DND-41 (cell line): Measurements from ENCODE around the gene DLG1.

Source experiments
- ATAC-seq: fragments of 200-7000 bp; cut with Tn5 transposase; 3 replicates; pipeline ENCODE4 v1.9.1; 2021; ENCODE audit warnings: low read depth; ENCODE audit not compliant: insufficient read depth
- DNase-seq: peaks from one replicate; pipeline ENCODE4 v3.0.0-alpha.2; 2020
- H2AFZ ChIP-seq: 2 replicates; pipeline ENCODE4 v1.6.0; 2012; ENCODE audit warnings: low read depth, low read length
- H3K27ac ChIP-seq: 2 replicates; pipeline ENCODE4 v1.5.1; 2012; ENCODE audit warnings: low read length, inconsistent platforms
- H3K27me3 ChIP-seq: fragments of 200-600 bp; sonication (generic); 2 replicates; pipeline ENCODE4 v1.6.0; 2012; ENCODE audit warnings: low read length, mild to moderate bottlenecking, inconsistent platforms; ENCODE audit not compliant: insufficient read depth, poor library complexity
- H3K36me3 ChIP-seq: 2 replicates; pipeline ENCODE4 v1.5.1; 2012; ENCODE audit warnings: low read length, inconsistent platforms; ENCODE audit not compliant: insufficient read depth
- H3K4me1 ChIP-seq: 2 replicates; pipeline ENCODE4 v1.5.1; 2012; ENCODE audit warnings: mild to moderate bottlenecking, low read length; ENCODE audit not compliant: insufficient read depth
- H3K4me2 ChIP-seq: 2 replicates; pipeline ENCODE4 v1.6.0; 2012; ENCODE audit warnings: mild to moderate bottlenecking, moderate library complexity, low read length, inconsistent platforms; ENCODE audit not compliant: insufficient read depth
- H3K4me3 ChIP-seq, 2 experiments: fragments of 200-600 bp in 1 of 2; shearing (Covaris generic) in 1 of 2; 2 replicates each; pipeline ENCODE4 v1.5.1; 2012 to 2016; ENCODE audit warnings: inconsistent platforms in 2 of 2, low read length in 2 of 2, mild to moderate bottlenecking in 2 of 2, low read depth in 1 of 2, moderate library complexity in 1 of 2
- H3K79me2 ChIP-seq: 2 replicates; pipeline ENCODE4 v1.6.0; 2012; ENCODE audit warnings: low read length, inconsistent platforms; ENCODE audit not compliant: insufficient read depth
- H3K9ac ChIP-seq: 2 replicates; pipeline ENCODE4 v1.6.0; 2012; ENCODE audit warnings: low read depth, mild to moderate bottlenecking, inconsistent platforms, low read length, moderate library complexity
- H3K9me3 ChIP-seq: 2 replicates; pipeline ENCODE4 v1.5.1; 2012; ENCODE audit warnings: low read length, moderate library complexity, mild to moderate bottlenecking, inconsistent platforms; ENCODE audit not compliant: insufficient read depth, severe bottlenecking
- H4K20me1 ChIP-seq: 2 replicates; pipeline ENCODE4 v1.6.0; 2012; ENCODE audit warnings: low read length; ENCODE audit not compliant: insufficient read depth
- CTCF ChIP-seq: IDR thresholded peaks from 2 replicates; pipeline ENCODE4 v1.5.1; 2012; ENCODE audit warnings: borderline replicate concordance, low read length, moderate library complexity, mild to moderate bottlenecking; ENCODE audit not compliant: poor library complexity, severe bottlenecking; ENCODE audit errors: extremely low read depth
- EZH2 ChIP-seq: IDR thresholded peaks from 3 replicates; pipeline ENCODE4 v1.6.1; 2012; ENCODE audit warnings: borderline replicate concordance, low read depth, mild to moderate bottlenecking, moderate library complexity, low read length, inconsistent platforms; ENCODE audit not compliant: severe bottlenecking

Gene DLG1

GRCh38 chr3:197239857-197240256 is 58.6 kb downstream of the DLG1 start:
- H3K9me3 ChIP-seq, result peaks cover 40% of the 10 kb centered on the region
- H3K9ac ChIP-seq, result no peak overlapping the region
- no peak for ATAC-seq
- no peak overlapping the region for H3K27ac ChIP-seq
- H3K27me3 ChIP-seq, result no peaks in the 10 kb centered on the region
- no peak for DNase-seq
- no peak overlapping the region for H3K4me3 ChIP-seq
- peaks cover 4% of the 10 kb centered on the region; the same call in 1 of the 2 replicates for H4K20me1 ChIP-seq
- TF ChIP-seq CTCF, result no peak
- TF ChIP-seq EZH2, result no peak
- no peak overlapping the region for H2AFZ ChIP-seq
- H3K4me2 ChIP-seq, result no peak overlapping the region
- peaks cover 28% of the 10 kb centered on the region; the same call in 1 of the 2 replicates for H3K36me3 ChIP-seq
- peaks cover 80% of the 10 kb centered on the region for H3K79me2 ChIP-seq
- no peaks in the 10 kb centered on the region for H3K4me1 ChIP-seq

GRCh38 chr3:197238842-197239241 is 59.6 kb downstream of the DLG1 start:
- TF ChIP-seq CTCF (no peak), EZH2 (no peak)
- H3K4me2 ChIP-seq, result no peak overlapping the region
- no peak overlapping the region for H3K9ac ChIP-seq

GRCh38 chr3:197237897-197238296 is 60.5 kb downstream of the DLG1 start:
- no peak overlapping the region for H2AFZ ChIP-seq
- no peak overlapping the region for H3K4me3 ChIP-seq
- no peak overlapping the region for H3K4me2 ChIP-seq
- H3K79me2 ChIP-seq, result peaks cover 92% of the 10 kb centered on the region
- peaks cover 9% of the 10 kb centered on the region; the same call in 1 of the 2 replicates for H4K20me1 ChIP-seq
- peaks cover 21% of the 10 kb centered on the region for H3K9me3 ChIP-seq
- peaks cover 11% of the 10 kb centered on the region; the same call in 1 of the 2 replicates for H3K36me3 ChIP-seq
- no peak for TF ChIP-seq CTCF
- TF ChIP-seq EZH2, result no peak
- H3K9ac ChIP-seq, result no peak overlapping the region
- H3K27ac ChIP-seq, result no peak overlapping the region
- no peaks in the 10 kb centered on the region for H3K4me1 ChIP-seq
- no peaks in the 10 kb centered on the region for H3K27me3 ChIP-seq
- DNase-seq (no peak), ATAC-seq (no peak)

More at GRCh38 chr3:197238842-197239241, 59.6 kb downstream of the DLG1 start:
- H3K36me3 ChIP-seq, result peaks cover 18% of the 10 kb centered on the region; the same call in 1 of the 2 replicates
- no peak overlapping the region for H3K27ac ChIP-seq
- peaks cover 91% of the 10 kb centered on the region for H3K79me2 ChIP-seq
- no peaks in the 10 kb centered on the region for H3K4me1 ChIP-seq
- H3K4me3 ChIP-seq, result no peak overlapping the region
- H2AFZ ChIP-seq, result no peak overlapping the region
- peaks cover 30% of the 10 kb centered on the region for H3K9me3 ChIP-seq
- peaks cover 7% of the 10 kb centered on the region; the same call in 1 of the 2 replicates for H4K20me1 ChIP-seq
- ATAC-seq (no peak), DNase-seq (no peak)
- H3K27me3 ChIP-seq, result no peaks in the 10 kb centered on the region
